ENCODE results near the gene CSNK1A1. TPM values are rescaled to one million over a fixed set of nuclear protein-coding genes. Genes with fewer than 3 reads are reported as not detected.
A peak's percentile ranks its signal among the peaks of the same experiment; 100 is the strongest.
"Not testable (repeated sequence)": the region's sequence is repeated elsewhere in the genome, so short reads cannot be mapped to it uniquely, and the experiment has no call there.

CSNK1A1 gene
- total RNA-seq, 1 experiment from 2014 or later: 263 TPM

GRCh38 chr5:149595105-149595504, 43.9 kb upstream of the CSNK1A1 start:
- H3K9me2 ChIP-seq (ENCODE audit: insufficient read depth); intact Hi-C loops (cut with micrococcal nuclease); H4K20me1 ChIP-seq (ENCODE audit: insufficient read depth); H3K79me2 ChIP-seq (ENCODE audit: insufficient read depth, low read length); H3K4me3 ChIP-seq (replicated peaks in 1 of 2; ENCODE audit: low read depth in 1 of 2, low read length in 2 of 2); H2AFZ ChIP-seq (ENCODE audit: low read depth, low read length, poor library complexity, severe bottlenecking); H3K27me3 ChIP-seq (ENCODE audit: insufficient read depth, low read length); H3K36me3 ChIP-seq (ENCODE audit: control insufficient read depth in 1 of 2, insufficient read depth in 2 of 2, low read length in 2 of 2); POLR2A ChIA-PET; H3K9ac ChIP-seq (ENCODE audit: low read length); DNase-seq (ENCODE audit: low read depth, low spot score); H3K27ac ChIP-seq (ENCODE audit: low read depth, low read length); H3K9me3 ChIP-seq (ENCODE audit: control insufficient read depth in 1 of 2, insufficient read depth in 1 of 2, low read depth in 1 of 2, low read length in 2 of 2); RAD21 ChIA-PET (ENCODE audit: low non-redundant PET in 1 of 2, low total read pairs in 2 of 2, uncharacterized antibody in 2 of 2, unreplicated experiment in 2 of 2); CTCF ChIA-PET; BruUV-seq (replicated peaks): not testable (repeated sequence)
- TF ChIP-seq JUND (IDR thresholded peaks at IDR 0.05) (peak; percentile 26; the same call in 1 of the 2 replicates), FOSL1 (IDR thresholded peaks at IDR 0.05; ENCODE audit: low read depth) (peak; percentile 28; the same call in 1 of the 2 replicates)
- ATAC-seq: peak; percentile 76
- Histone ChIP-seq H3K4me2 (ENCODE audit: low read length) (peak overlapping the region; percentile 50), H3K4me1 (ENCODE audit: control insufficient read depth in 1 of 2, insufficient read depth in 2 of 2, low read length in 2 of 2) (peaks cover 7 to 21% of the 10 kb centered on the region in 2 experiments)

DNA sequence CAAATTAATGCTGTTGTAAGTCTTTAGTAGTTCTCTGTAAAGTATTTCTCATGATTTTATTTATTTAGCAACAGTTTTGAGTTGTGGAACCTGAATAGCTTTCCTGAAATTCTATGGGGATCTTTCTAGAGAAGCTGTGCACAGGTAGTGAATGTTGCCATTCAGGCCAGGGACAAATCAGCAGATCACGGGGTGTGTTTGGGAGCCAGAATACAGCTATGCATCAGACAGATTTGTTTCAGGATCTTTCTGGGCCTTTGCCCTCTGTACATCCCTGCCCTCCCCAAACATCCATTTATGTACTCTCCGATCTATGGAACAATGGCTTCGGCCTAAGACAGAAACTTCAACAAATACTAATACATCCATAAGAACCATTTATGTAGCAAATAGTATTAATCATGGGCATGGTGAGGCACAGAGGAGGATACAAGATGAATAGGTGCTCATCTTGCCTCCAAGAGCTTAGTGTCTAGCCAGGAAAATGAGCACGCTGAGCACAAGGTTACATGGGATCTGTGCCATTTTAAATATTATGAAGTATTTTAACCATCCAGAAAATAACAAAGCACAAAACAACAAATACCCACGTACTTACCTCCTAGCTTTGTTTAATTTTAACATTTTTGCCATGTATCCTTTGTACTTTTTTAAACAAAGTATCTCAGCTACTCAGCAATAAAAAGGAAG, 43.1 kb upstream of the CSNK1A1 start:
- Histone ChIP-seq H2AFZ (ENCODE audit: low read depth, low read length, poor library complexity, severe bottlenecking) (no peak overlapping the region), H3K4me1 (ENCODE audit: control insufficient read depth in 1 of 2, insufficient read depth in 2 of 2, low read length in 2 of 2) (peaks cover 7 to 21% of the 10 kb centered on the region in 2 experiments), H3K36me3 (ENCODE audit: control insufficient read depth in 1 of 2, insufficient read depth in 2 of 2, low read length in 2 of 2) (no peaks in the 10 kb centered on the region), H3K27ac (ENCODE audit: low read depth, low read length) (no peak overlapping the region), H3K79me2 (ENCODE audit: insufficient read depth, low read length) (no peaks in the 10 kb centered on the region), H3K27me3 (ENCODE audit: insufficient read depth, low read length) (no peaks in the 10 kb centered on the region), H3K4me3 (replicated peaks in 1 of 2; ENCODE audit: low read depth in 1 of 2, low read length in 2 of 2) (no peak overlapping the region), H3K9me3 (ENCODE audit: control insufficient read depth in 1 of 2, insufficient read depth in 1 of 2, low read depth in 1 of 2, low read length in 2 of 2) (no peaks in the 10 kb centered on the region), H3K9me2 (ENCODE audit: insufficient read depth) (no peaks in the 10 kb centered on the region), H4K20me1 (ENCODE audit: insufficient read depth) (no peaks in the 10 kb centered on the region), H3K4me2 (ENCODE audit: low read length) (peak overlapping the region; percentile 50), H3K9ac (ENCODE audit: low read length) (no peak overlapping the region)
- ChIA-PET POLR2A (no interaction called here), RAD21 (ENCODE audit: low non-redundant PET in 1 of 2, low total read pairs in 2 of 2, uncharacterized antibody in 2 of 2, unreplicated experiment in 2 of 2) (no interaction called here), CTCF (no interaction called here)
- DNase-seq (ENCODE audit: low read depth, low spot score): no peak
- no peak for ATAC-seq
- BruUV-seq (replicated peaks): no TSS peak
- intact Hi-C loops (cut with micrococcal nuclease): no loop called here
- no peak for TF ChIP-seq CEBPB (IDR thresholded peaks at IDR 0.05; ENCODE audit: low read depth)
- no peak for TF ChIP-seq RAD21 (IDR thresholded peaks at IDR 0.05; ENCODE audit: low read depth)
- TF ChIP-seq YY1 (IDR thresholded peaks at IDR 0.05; ENCODE audit: extremely low read depth, insufficient replicate concordance, low read depth, low read length): no peak
- no peak for TF ChIP-seq ELF1 (IDR thresholded peaks at IDR 0.05; ENCODE audit: borderline replicate concordance, low read depth)
- TF ChIP-seq ZNF274 (IDR thresholded peaks at IDR 0.05; ENCODE audit: low read depth, low read length): no peak
- TF ChIP-seq CBX3 (IDR thresholded peaks at IDR 0.05; ENCODE audit: low read depth): no peak
- no peak for TF ChIP-seq SRF (IDR thresholded peaks at IDR 0.05; ENCODE audit: low read depth)
- no peak for TF ChIP-seq POLR2A (IDR thresholded peaks at IDR 0.05; ENCODE audit: borderline replicate concordance, extremely low read depth, insufficient read depth, insufficient read length)
- no peak for TF ChIP-seq POLR2AphosphoS5 (IDR thresholded peaks at IDR 0.05; ENCODE audit: low read depth, low read length)
- TF ChIP-seq CTCF (IDR thresholded peaks at IDR 0.05 in 2 of 3, conservative IDR thresholded peaks at IDR 0.05 in 1 of 3; ENCODE audit: borderline replicate concordance in 1 of 3, insufficient read depth in 1 of 3, low read depth in 2 of 3, low read length in 2 of 3): no peak
- no peak for TF ChIP-seq MAX (IDR thresholded peaks at IDR 0.05)
- TF ChIP-seq, protein P1, sequence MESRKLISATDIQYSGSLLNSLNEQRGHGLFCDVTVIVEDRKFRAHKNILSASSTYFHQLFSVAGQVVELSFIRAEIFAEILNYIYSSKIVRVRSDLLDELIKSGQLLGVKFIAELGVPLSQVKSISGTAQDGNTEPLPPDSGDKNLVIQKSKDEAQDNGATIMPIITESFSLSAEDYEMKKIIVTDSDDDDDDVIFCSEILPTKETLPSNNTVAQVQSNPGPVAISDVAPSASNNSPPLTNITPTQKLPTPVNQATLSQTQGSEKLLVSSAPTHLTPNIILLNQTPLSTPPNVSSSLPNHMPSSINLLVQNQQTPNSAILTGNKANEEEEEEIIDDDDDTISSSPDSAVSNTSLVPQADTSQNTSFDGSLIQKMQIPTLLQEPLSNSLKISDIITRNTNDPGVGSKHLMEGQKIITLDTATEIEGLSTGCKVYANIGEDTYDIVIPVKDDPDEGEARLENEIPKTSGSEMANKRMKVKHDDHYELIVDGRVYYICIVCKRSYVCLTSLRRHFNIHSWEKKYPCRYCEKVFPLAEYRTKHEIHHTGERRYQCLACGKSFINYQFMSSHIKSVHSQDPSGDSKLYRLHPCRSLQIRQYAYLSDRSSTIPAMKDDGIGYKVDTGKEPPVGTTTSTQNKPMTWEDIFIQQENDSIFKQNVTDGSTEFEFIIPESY (IDR thresholded peaks at IDR 0.05; ENCODE audit: extremely low read depth, insufficient replicate concordance, low read length): no peak
